HG03342 (cell line): ENCODE measurements around the gene FOXP2.

Experiments used
- ATAC-seq: cut with Tn5 transposase; IDR thresholded peaks from one replicate; pipeline ENCODE4 v1.9.1; 2021; ENCODE audit warnings: mild to moderate bottlenecking, moderate library complexity; ENCODE audit not compliant: unreplicated experiment

Gene FOXP2

GRCh38 chr7:114703677-114704076 lies 289.1 kb downstream of the FOXP2 start:
- no peak for ATAC-seq

GRCh38 chr7:114708646-114709045 lies 294.0 kb downstream of the FOXP2 start:
- ATAC-seq, result no peak

GRCh38 chr7:114710499-114710898 lies 295.9 kb downstream of the FOXP2 start:
- no peak for ATAC-seq

GRCh38 chr7:114711241-114711640 lies 296.6 kb downstream of the FOXP2 start:
- ATAC-seq, result no peak

GRCh38 chr7:114715907-114716306 lies 301.3 kb downstream of the FOXP2 start:
- no peak for ATAC-seq

- ATAC-seq, result peak; percentile 65
Measured at GRCh38 chr7:114718861-114719260, 304.2 kb downstream of the FOXP2 start.

- no peak for ATAC-seq
Measured at GRCh38 chr7:114720725-114721124, 306.1 kb downstream of the FOXP2 start.

- no peak for ATAC-seq
Measured at GRCh38 chr7:114722562-114722961, 307.9 kb downstream of the FOXP2 start.

GRCh38 chr7:114723308-114723707 lies 308.7 kb downstream of the FOXP2 start:
- no peak for ATAC-seq

GRCh38 chr7:114740095-114740494 lies 325.5 kb downstream of the FOXP2 start:
- no peak for ATAC-seq

- ATAC-seq, result no peak
Measured at GRCh38 chr7:114740941-114741340, 326.3 kb downstream of the FOXP2 start.

GRCh38 chr7:114741911-114742310 lies 327.3 kb downstream of the FOXP2 start:
- no peak for ATAC-seq
